ENCODE data around the gene GRIA3.

GRCh38 chrX:123487236-123487635 is 303.2 kb downstream of the GRIA3 start:
- no peak for TF ChIP-seq CTCF (IDR thresholded peaks at IDR 0.05)
- TF ChIP-seq POLR2A (IDR thresholded peaks at IDR 0.05): no peak
